Erythroblast (primary cell): ENCODE results near the gene PLAC9.
A peak's percentile ranks its signal among the peaks of the same experiment; 100 is the strongest.

Experiments used
- DNase-seq, 2 experiments: peaks; one replicate each; lab custom pipeline; 2025; lab: John Stamatoyannopoulos, UW
- GATA1 ChIP-seq: IDR thresholded peaks from 2 replicates; pipeline ENCODE4 v1.6.1; 2011; ENCODE audit warnings: low read depth, mild to moderate bottlenecking, control low read depth, low read length, moderate library complexity
- POLR2A ChIP-seq: IDR thresholded peaks from 2 replicates; pipeline ENCODE4 v1.6.1; 2011; ENCODE audit warnings: mild to moderate bottlenecking, low read length

Gene PLAC9

GRCh38 chr10:80160361-80161320 lies 28.1 kb downstream of the PLAC9 start:
- TF ChIP-seq POLR2A (no peak), GATA1 (no peak)
- no peak for DNase-seq

DNA sequence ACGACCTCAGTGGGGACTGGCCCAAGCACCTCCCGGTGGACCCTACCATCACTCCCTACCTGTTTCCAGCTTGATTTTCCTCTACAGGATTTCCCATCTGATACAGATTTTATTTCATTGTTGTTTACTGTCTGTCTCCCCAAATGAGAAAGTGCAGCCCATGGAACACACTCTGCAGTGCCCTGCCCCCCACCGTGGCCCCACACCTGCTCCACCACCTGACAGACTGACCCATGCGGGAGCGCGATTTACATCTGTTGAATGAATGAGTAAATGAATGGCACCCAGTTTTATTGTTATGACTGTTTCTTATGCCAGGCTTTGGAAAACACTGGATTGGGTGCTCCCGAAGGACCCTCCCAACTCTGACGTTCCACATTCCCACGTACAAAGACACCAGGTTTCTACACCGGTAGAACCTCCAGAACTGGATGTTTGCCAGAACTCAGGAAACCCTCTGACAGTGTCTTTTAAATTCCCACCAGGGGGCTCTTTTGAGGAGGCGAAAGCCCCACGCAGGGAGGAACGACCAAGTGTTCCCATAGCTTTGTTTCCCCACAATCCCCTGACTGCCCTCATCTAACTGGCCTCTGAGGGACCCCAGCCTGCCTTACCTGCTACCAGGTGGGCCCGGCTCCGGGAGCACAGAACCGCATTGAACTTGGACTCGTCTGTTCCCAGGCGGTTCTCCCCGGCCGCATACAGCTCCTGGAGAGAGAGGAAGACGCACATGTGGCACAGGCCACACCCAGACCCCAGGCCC lies 29.0 kb downstream of the PLAC9 start:
- DNase-seq = peak; percentile 7 to 16

GRCh38 chr10:80163741-80164341 lies 31.3 kb downstream of the PLAC9 start:
- no peak for DNase-seq

More for the DNA sequence above, 29.0 kb downstream of the PLAC9 start:
- no peak for TF ChIP-seq POLR2A
- no peak for TF ChIP-seq GATA1

DNA sequence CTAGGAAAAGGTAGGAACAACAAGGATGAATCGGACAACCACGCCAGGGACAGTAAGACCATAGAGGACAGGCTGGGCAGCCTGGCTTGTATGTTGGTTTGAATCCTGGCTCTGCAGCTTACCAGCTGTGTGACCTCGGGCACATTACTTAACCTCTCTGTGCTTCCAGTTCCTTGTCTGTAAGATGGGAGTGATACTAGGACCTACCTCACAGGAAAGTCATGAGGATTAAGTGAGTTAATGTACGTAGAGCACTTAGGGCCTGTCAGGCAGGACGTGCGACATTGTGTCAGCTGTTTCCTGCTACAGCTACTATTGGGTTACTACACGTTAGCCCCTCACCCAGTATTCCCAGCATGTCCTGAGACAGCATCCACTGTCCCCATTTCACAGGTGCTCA lies 32.1 kb downstream of the PLAC9 start:
- TF ChIP-seq POLR2A = no peak
- TF ChIP-seq GATA1 = no peak
- DNase-seq = no peak

More at GRCh38 chr10:80163741-80164341, 31.3 kb downstream of the PLAC9 start:
- TF ChIP-seq GATA1 (no peak), POLR2A (no peak)

- TF ChIP-seq GATA1 = no peak
- TF ChIP-seq POLR2A = no peak
- no peak for DNase-seq
These were observed 32.6 kb downstream of the PLAC9 start for GRCh38 chr10:80165173-80165572.

GRCh38 chr10:80166581-80167470 lies 34.3 kb downstream of the PLAC9 start:
- TF ChIP-seq POLR2A (no peak), GATA1 (no peak)
- no peak for DNase-seq

DNA sequence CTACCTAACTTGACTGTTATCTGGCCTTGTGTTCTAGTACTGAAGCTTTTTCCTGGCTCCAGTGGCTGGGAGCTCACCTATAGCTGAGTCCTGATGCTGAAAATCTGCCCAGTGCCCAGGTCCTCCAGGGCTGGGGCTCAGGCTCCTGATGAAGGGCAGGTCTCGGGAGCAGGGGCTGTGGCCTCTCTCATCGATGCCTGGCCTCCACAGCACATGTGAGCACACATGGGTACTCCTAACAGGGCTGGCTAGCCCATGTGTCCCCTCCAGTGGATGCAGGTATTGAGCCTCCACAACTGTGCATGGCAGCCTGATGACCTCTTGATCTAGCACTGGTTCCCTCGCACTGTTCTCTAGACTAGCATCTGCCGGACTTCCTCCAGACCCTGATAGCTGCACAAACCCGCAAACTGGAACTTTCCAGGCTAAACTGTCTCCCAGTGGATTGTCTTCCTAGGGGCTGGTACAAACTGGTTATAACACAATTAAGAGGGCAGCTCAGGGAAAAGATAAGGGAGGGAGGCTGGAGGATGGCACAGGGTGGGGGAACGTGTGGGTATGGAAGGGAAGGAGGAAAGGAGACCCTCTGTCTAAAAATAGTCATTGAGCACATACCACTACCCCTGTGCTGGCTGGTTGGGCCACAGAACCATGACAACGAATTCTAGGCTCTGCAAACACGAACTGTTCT lies 35.1 kb downstream of the PLAC9 start:
- no peak for DNase-seq
- TF ChIP-seq GATA1 = no peak

- no peak for TF ChIP-seq POLR2A
- no peak for TF ChIP-seq GATA1
These were observed 35.6 kb downstream of the PLAC9 start for GRCh38 chr10:80168162-80168511.

DNA sequence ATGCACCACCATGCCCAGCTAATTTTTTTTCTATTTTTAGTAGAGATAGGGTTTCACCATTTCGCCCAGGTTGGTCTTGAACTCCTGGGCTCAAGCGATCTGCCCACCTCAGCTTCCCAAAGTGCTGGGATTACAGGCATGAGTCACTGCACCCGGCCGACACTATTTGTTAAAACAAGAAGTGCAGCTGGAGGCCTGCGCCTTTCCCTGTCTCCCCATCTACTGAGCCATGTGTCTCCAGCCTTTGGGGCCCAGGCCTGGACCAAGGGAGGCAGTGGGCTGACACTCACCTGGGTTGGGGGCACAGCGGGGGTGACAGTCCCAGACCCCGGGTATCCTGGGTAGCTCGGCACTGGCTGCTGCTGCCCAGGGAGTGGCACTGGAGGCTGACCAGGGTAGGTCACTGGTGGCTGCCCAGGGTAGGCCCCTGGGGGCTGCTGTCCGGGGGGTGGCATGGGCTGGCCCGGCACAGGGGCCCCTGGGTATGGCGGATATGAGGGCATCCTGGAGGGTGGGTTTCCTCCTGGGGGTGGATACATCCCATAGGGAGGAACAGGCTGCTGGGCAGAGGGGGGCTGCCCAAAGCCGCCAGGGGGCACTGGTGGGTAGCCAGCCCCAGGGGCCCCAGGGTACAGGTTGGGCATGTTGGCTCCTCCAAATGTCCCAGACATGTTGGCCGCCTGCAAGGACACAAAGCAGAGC lies 36.3 kb downstream of the PLAC9 start:
- TF ChIP-seq GATA1 (no peak), POLR2A (no peak)
- peak in 1 of 2 experiments; percentile 29 for DNase-seq

More at GRCh38 chr10:80168162-80168511, 35.6 kb downstream of the PLAC9 start:
- DNase-seq = no peak

GRCh38 chr10:80170026-80170425 lies 37.5 kb downstream of the PLAC9 start:
- no peak for TF ChIP-seq POLR2A
- no peak for TF ChIP-seq GATA1
- DNase-seq = no peak

GRCh38 chr10:80170641-80171040 lies 38.1 kb downstream of the PLAC9 start:
- TF ChIP-seq GATA1 (no peak), POLR2A (no peak)
- no peak for DNase-seq

GRCh38 chr10:80171248-80171660 lies 38.7 kb downstream of the PLAC9 start:
- TF ChIP-seq GATA1 (no peak), POLR2A (no peak)
- DNase-seq = no peak
